H1 (cell line): ENCODE measurements around the gene DTX2. TPM values are rescaled to one million over a fixed set of nuclear protein-coding genes. Genes with fewer than 3 reads are reported as not detected.

ENCODE experiments used
- CTCF ChIA-PET: fragments of 300-600 bp; sonication (Branson Sonifier 250); formaldehyde crosslinking; loops from one replicate; lab custom pipeline; 2021; ENCODE audit not compliant: partially characterized antibody; lab: Charles Lee
- POLR2A ChIA-PET: fragments of 300-600 bp; sonication (Branson Sonifier 250); formaldehyde crosslinking; loops from one replicate; lab custom pipeline; 2021; ENCODE audit warnings: inconsistent platforms; ENCODE audit not compliant: partially characterized antibody; lab: Charles Lee
- DNase-seq, 2 experiments: peaks; one replicate each; pipeline versions ENCODE4 v3.0.0 to v3.0.0-alpha.2; 2010 to 2022; ENCODE audit warnings: low spot score in 2 of 2, low read depth in 1 of 2, mixed read lengths in 1 of 2
- FAIRE-seq: peaks from 2 replicates; lab custom pipeline; 2011; peaks lifted over from hg19 to GRCh38; lab: Jason Lieb, UNC
- H2AFZ ChIP-seq: 2 replicates; pipeline ENCODE4 v1.8.1; 2012; ENCODE audit warnings: low read length, inconsistent platforms
- H2AK5ac ChIP-seq: 2 replicates; pipeline ENCODE4 v1.6.1; 2013; ENCODE audit warnings: low read depth, low read length
- H2BK120ac ChIP-seq: replicated peaks from 2 replicates; pipeline ENCODE3; 2013; ENCODE audit warnings: low read depth, low read length, inconsistent platforms
- H2BK12ac ChIP-seq: 2 replicates; pipeline ENCODE4 v1.6.1; 2013; ENCODE audit warnings: low read depth, low read length
- H2BK15ac ChIP-seq: 2 replicates; pipeline ENCODE4 v1.6.1; 2013; ENCODE audit warnings: low read length
- H2BK20ac ChIP-seq: 2 replicates; pipeline ENCODE4 v1.6.1; 2013; ENCODE audit warnings: low read length
- H2BK5ac ChIP-seq: 2 replicates; pipeline ENCODE4 v1.6.1; 2013; ENCODE audit warnings: low read depth, low read length
- H3K14ac ChIP-seq: 2 replicates; pipeline ENCODE4 v1.6.1; 2013; ENCODE audit warnings: inconsistent platforms; ENCODE audit not compliant: insufficient read length
- H3K18ac ChIP-seq: 2 replicates; pipeline ENCODE4 v1.6.1; 2013; ENCODE audit warnings: low read length; ENCODE audit errors: extremely low read depth
- H3K23ac ChIP-seq: 2 replicates; pipeline ENCODE4 v1.6.1; 2013; ENCODE audit warnings: inconsistent platforms; ENCODE audit not compliant: insufficient read length
- H3K23me2 ChIP-seq: 2 replicates; pipeline ENCODE4 v1.6.1; 2013; ENCODE audit warnings: low read depth, low read length
- H3K27ac ChIP-seq: 2 replicates; pipeline ENCODE4 v1.6.1; 2011; ENCODE audit warnings: low read depth, low read length, inconsistent platforms
- H3K27me3 ChIP-seq, 4 experiments: replicated peaks in 1 of 4; 1 replicate in 1 of 4; 2 replicates in 3 of 4; pipeline versions ENCODE4 v1.6.1 to v1.8.1; 2011 to 2013; ENCODE audit warnings: low read length in 3 of 4, mild to moderate bottlenecking in 3 of 4, inconsistent platforms in 2 of 4, mixed read lengths in 2 of 4, moderate library complexity in 1 of 4; ENCODE audit not compliant: control insufficient read depth in 3 of 4, insufficient read depth in 3 of 4; ENCODE audit errors: extremely low read depth in 1 of 4
- H3K36me3 ChIP-seq, 4 experiments: 2 replicates each; pipeline versions ENCODE4 v1.6.1 to v1.8.1; 2011 to 2013; ENCODE audit warnings: mild to moderate bottlenecking in 4 of 4, low read length in 3 of 4, moderate library complexity in 2 of 4, control low read depth in 1 of 4, inconsistent platforms in 1 of 4; ENCODE audit not compliant: insufficient read depth in 4 of 4, control insufficient read depth in 2 of 4
- H3K4ac ChIP-seq: replicated peaks from 2 replicates; pipeline ENCODE3; 2013; ENCODE audit warnings: low read length, low read depth, mixed read lengths, inconsistent platforms; ENCODE audit not compliant: insufficient read length
- H3K4me1 ChIP-seq, 4 experiments: replicated peaks in 1 of 4; 1 replicate in 1 of 4; 2 replicates in 3 of 4; pipeline versions ENCODE4 v1.6.1 to v1.8.1; 2011 to 2013; ENCODE audit warnings: low read length in 3 of 4, inconsistent platforms in 2 of 4, mixed read lengths in 1 of 4; ENCODE audit not compliant: insufficient read depth in 4 of 4, control insufficient read depth in 3 of 4
- H3K4me2 ChIP-seq, 2 experiments: 2 replicates each; pipeline versions ENCODE4 v1.6.1 to v1.8.1; 2011 to 2013; ENCODE audit warnings: low read depth in 2 of 2, low read length in 2 of 2, control low read depth in 1 of 2, inconsistent platforms in 1 of 2, mild to moderate bottlenecking in 1 of 2; ENCODE audit not compliant: insufficient read depth in 1 of 2
- H3K4me3 ChIP-seq, 4 experiments: fragments of 200-600, 300-600 bp in 1 of 4; sonication (generic), shearing (Covaris generic), sonication (Bioruptor Twin) in 1 of 4; 2 replicates each; pipeline versions ENCODE4 v1.5.1 to v1.8.1; 2011 to 2016; ENCODE audit warnings: low read length in 4 of 4, low read depth in 3 of 4, control low read depth in 2 of 4, inconsistent platforms in 2 of 4, mild to moderate bottlenecking in 2 of 4, mixed read lengths in 1 of 4, moderate library complexity in 1 of 4; ENCODE audit not compliant: insufficient read depth in 2 of 4; ENCODE audit errors: extremely low read depth in 1 of 4
- H3K56ac ChIP-seq: replicated peaks from 2 replicates; pipeline ENCODE3; 2013; ENCODE audit warnings: low read depth, mild to moderate bottlenecking, mixed read lengths, low read length, inconsistent platforms; ENCODE audit not compliant: insufficient read length
- H3K79me1 ChIP-seq: 2 replicates; pipeline ENCODE4 v1.6.1; 2013; ENCODE audit warnings: low read depth, low read length, control low read depth
- H3K79me2 ChIP-seq, 2 experiments: 2 replicates each; pipeline versions ENCODE4 v1.6.1 to v1.8.1; 2012 to 2013; ENCODE audit warnings: low read length in 2 of 2, mild to moderate bottlenecking in 2 of 2, inconsistent platforms in 1 of 2; ENCODE audit not compliant: insufficient read depth in 2 of 2, control insufficient read depth in 1 of 2
- H3K9ac ChIP-seq, 4 experiments: replicated peaks in 1 of 4; 1 replicate in 1 of 4; 2 replicates in 3 of 4; pipeline versions ENCODE4 v1.6.1 to v1.8.1; 2011 to 2013; ENCODE audit warnings: low read depth in 3 of 4, low read length in 3 of 4, control low read depth in 2 of 4, mild to moderate bottlenecking in 2 of 4, moderate library complexity in 2 of 4, inconsistent platforms in 1 of 4; ENCODE audit errors: extremely low read depth in 1 of 4
- H3K9me3 ChIP-seq, 2 experiments: 2 replicates each; pipeline versions ENCODE4 v1.6.1 to v1.8.1; 2012 to 2013; ENCODE audit warnings: mild to moderate bottlenecking in 2 of 2, moderate library complexity in 2 of 2, control low read depth in 1 of 2, inconsistent platforms in 1 of 2, low read depth in 1 of 2, low read length in 1 of 2, mixed read lengths in 1 of 2; ENCODE audit not compliant: insufficient read depth in 2 of 2
- H4K20me1 ChIP-seq, 2 experiments: replicated peaks in 1 of 2; 2 replicates each; pipeline versions ENCODE3 to v1.8.1; 2011 to 2013; ENCODE audit warnings: inconsistent platforms in 2 of 2, low read length in 2 of 2, mild to moderate bottlenecking in 1 of 2; ENCODE audit not compliant: insufficient read depth in 2 of 2, control insufficient read depth in 1 of 2
- H4K5ac ChIP-seq: 2 replicates; pipeline ENCODE4 v1.6.1; 2013; ENCODE audit warnings: low read length, low read depth, mixed read lengths, inconsistent platforms; ENCODE audit not compliant: insufficient read length
- H4K8ac ChIP-seq: 2 replicates; pipeline ENCODE4 v1.8.0; 2013; ENCODE audit warnings: mild to moderate bottlenecking, moderate library complexity, low read length, inconsistent platforms; ENCODE audit not compliant: insufficient read depth; ENCODE audit errors: extremely low read depth
- H4K91ac ChIP-seq: replicated peaks from 2 replicates; pipeline ENCODE3; 2013; ENCODE audit warnings: low read length, mixed read lengths, inconsistent platforms; ENCODE audit not compliant: insufficient read length
- BCL11A ChIP-seq, 2 experiments: IDR thresholded peaks; one replicate each; pipeline ENCODE4 v1.6.1; 2011; ENCODE audit warnings: low read depth in 2 of 2, low read length in 2 of 2, mild to moderate bottlenecking in 2 of 2
- E2F6 ChIP-seq: IDR thresholded peaks from 2 replicates; pipeline ENCODE4 v1.6.1; 2012; ENCODE audit warnings: inconsistent platforms
- FOSL1 ChIP-seq: IDR thresholded peaks from 2 replicates; pipeline ENCODE4 v1.6.1; 2011; ENCODE audit warnings: mild to moderate bottlenecking, low read depth, low read length, moderate library complexity; ENCODE audit not compliant: insufficient read depth
- JUN ChIP-seq: IDR thresholded peaks from 2 replicates; pipeline ENCODE4 v1.6.1; 2011; ENCODE audit warnings: low read depth, mild to moderate bottlenecking, improper control_type of control experiment, low read length
- KDM1A ChIP-seq: fragments of 200-600, 300-600 bp; sonication (generic); IDR thresholded peaks from 2 replicates; pipeline ENCODE4 v1.7.1; 2016; ENCODE audit warnings: mild to moderate bottlenecking, low read length, borderline replicate concordance
- MAFK ChIP-seq: IDR thresholded peaks from 2 replicates; pipeline ENCODE4 v1.6.1; 2012; ENCODE audit warnings: low read depth, mild to moderate bottlenecking, improper control_type of control experiment, low read length
- PHF8 ChIP-seq: fragments of 200-600 bp; sonication (generic); conservative IDR thresholded peaks from 2 replicates; pipeline ENCODE4 v1.7.1; 2012; ENCODE audit warnings: low read depth, mild to moderate bottlenecking, inconsistent platforms, low read length, moderate library complexity
- SP1 ChIP-seq: IDR thresholded peaks from 2 replicates; pipeline ENCODE4 v1.6.1; 2011; ENCODE audit warnings: low read depth, low read length
- SUZ12 ChIP-seq: fragments of 200-600 bp; sonication (generic); IDR thresholded peaks from 2 replicates; pipeline ENCODE4 v1.6.1; 2012; ENCODE audit warnings: mild to moderate bottlenecking, inconsistent platforms, low read length, moderate library complexity, mixed read lengths
- TAF1 ChIP-seq: IDR thresholded peaks from 2 replicates; pipeline ENCODE4 v1.6.1; 2011; ENCODE audit warnings: mild to moderate bottlenecking, low read depth, low read length
- TAF7 ChIP-seq: optimal IDR thresholded peaks from 2 replicates; pipeline ENCODE3; 2011; ENCODE audit warnings: low read depth, mild to moderate bottlenecking, inconsistent platforms, low read length, moderate library complexity, borderline replicate concordance
- TEAD4 ChIP-seq: IDR thresholded peaks from 2 replicates; pipeline ENCODE4 v1.6.1; 2012; ENCODE audit warnings: low read depth, low read length, inconsistent platforms, mixed read lengths
- WGBS, 2 experiments: shearing (Covaris generic) in 1 of 2; methylation state at CpG; one replicate each; pipeline versions ENCODE4 v1.1.6 to v1.1.7; 2013 to 2015; ENCODE audit warnings: low lambda C conversion rate in 2 of 2, mixed read lengths in 2 of 2, inconsistent platforms in 1 of 2, low coverage in 1 of 2, missing lambda C conversion rate in 1 of 2; ENCODE audit not compliant: insufficient replicate concordance in 2 of 2, insufficient coverage in 1 of 2, insufficient read length in 1 of 2; ENCODE audit errors: extremely low coverage in 1 of 2, missing lambda C conversion rate in 1 of 2; 5-methylcytosine and 5-hydroxymethylcytosine counted together
- polyA plus RNA-seq, 7 experiments: library from polyadenylated mRNA; depleted of rRNA in 3 of 7; stranded (reverse) in 5 of 7; unstranded in 2 of 7; fragments of >200 nt in 5 of 7; fragments of 200-250 nt in 2 of 7; gene quantifications; 1 replicate in 5 of 7; 2 replicates in 1 of 7; 4 replicates in 1 of 7; pipeline versions ENCODE4 v1.2.1 to v1.2.3, GENCODE V29; 2011 to 2013; ENCODE audit warnings: missing spikeins in 2 of 7, mixed read lengths in 2 of 7
- total RNA-seq: library from RNA; stranded (reverse); fragmentation: NEBNext Ultra II Directional; extraction: Animal tissue kit (Norgen Biotek cat#: 25700); gene quantifications from 2 replicates; pipeline ENCODE4 v1.2.1, GENCODE V29; 2021

The DTX2 gene
- total and polyA plus RNA-seq, 2 of the 8 experiments (the other 6 are each of a cell fraction or from before 2014, with no cell fraction given) = 37.4 to 59.1 TPM

GRCh38 chr7:76424413-76425111 is 36.9 kb upstream of the DTX2 start, which contains the start of gene ZP3:
ZP3 (plus strand) TSS chr7:76424950; CDS start chr7:76424965, 15 bp downstream.
- Histone ChIP-seq H3K79me2 (no peaks in the 10 kb centered on the region), H3K4me3 (no peak within 1 kb of the TSS), H2BK120ac (peak within 1 kb of the TSS; percentile 55), H3K79me1 (no peaks in the 10 kb centered on the region), H2AFZ (no peak within 1 kb of the TSS), H3K23ac (no peak within 1 kb of the TSS), H3K18ac (peak within 1 kb of the TSS; percentile 6; the same call in 1 of the 2 replicates), H2AK5ac (0 out of 2 replicates have a peak within 1 kb of the TSS, but pooled peaks have one; percentile 39), H3K56ac (no peak within 1 kb of the TSS), H4K8ac (no peak within 1 kb of the TSS), H2BK12ac (peak within 1 kb of the TSS; percentile 68; the same call in 1 of the 2 replicates), H4K91ac (peak within 1 kb of the TSS; percentile 85), H4K5ac (no peak within 1 kb of the TSS), H3K9me3 (no peaks in the 10 kb centered on the region), H3K9ac (no peak within 1 kb of the TSS), H2BK20ac (peak within 1 kb of the TSS; percentile 21; the same call in 1 of the 2 replicates), H4K20me1 (no peaks in the 10 kb centered on the region), H3K36me3 (no peaks in the 10 kb centered on the region), H3K27me3 (no peaks in the 10 kb centered on the region), H2BK5ac (no peak within 1 kb of the TSS), H3K14ac (no peak within 1 kb of the TSS), H3K4me2 (no peak within 1 kb of the TSS), H2BK15ac (peak within 1 kb of the TSS; percentile 92), H3K4ac (peak within 1 kb of the TSS; percentile 69), H3K27ac (peak within 1 kb of the TSS; percentile 5; the same call in 1 of the 2 replicates), H3K4me1 (peaks cover 3 to 9% (median 5%) of the 10 kb centered on the region in 4 experiments), H3K23me2 (no peaks in the 10 kb centered on the region)
- FAIRE-seq (no peak), DNase-seq (no peak)
- 93% methylated on average over 10 of the region's 10 CpGs; no CpG with 5 or more reads in 1 of the 2 experiments for WGBS, 2 experiments
- CTCF ChIA-PET = interaction anchor here (0.6 to 1.2 kb wide), 5 partner anchors 8 to 89 kb away, joined by 3 to 4 read pairs (median 4); no protein-coding TSS in a partner anchor
- TF ChIP-seq FOSL1 = no peak
- TF ChIP-seq JUN = no peak
- no peak for TF ChIP-seq SUZ12
- TF ChIP-seq PHF8 = no peak
- no peak; the same call in 1 of the 2 replicates for TF ChIP-seq KDM1A
- no peak for TF ChIP-seq SP1
- TF ChIP-seq E2F6 = no peak
- TF ChIP-seq TAF1 = no peak
- TF ChIP-seq TEAD4 = no peak
- TF ChIP-seq BCL11A (IDR thresholded peaks at IDR 0.05; ENCODE audit: low read depth in 2 of 2, low read length in 2 of 2) = no peak
- no peak for TF ChIP-seq TAF7
- no peak for TF ChIP-seq MAFK
- POLR2A ChIA-PET = interaction anchor here (0.9 to 1.4 kb wide), 5 partner anchors 11 to 106 kb away, joined by 3 to 5 read pairs (median 4); no protein-coding TSS in a partner anchor
